Measurements from ENCODE around the gene PALD1. TPM values are rescaled to one million over a fixed set of nuclear protein-coding genes. Genes with fewer than 3 reads are reported as not detected.

The PALD1 gene
- total RNA-seq, 2 donors from 2014 or later, result 17.3 to 19.7 TPM

GRCh38 chr10:70477661-70478162, 855 bp upstream of the PALD1 start:
- peak; percentile 81 for DNase-seq
- Histone ChIP-seq H3K27ac (ENCODE audit: low read depth, low read length) (no peak overlapping the region), H3K4me1 (ENCODE audit: control insufficient read depth, insufficient read depth, low read length) (peaks cover 6% of the 10 kb centered on the region), H3K4me3 (ENCODE audit: low read length) (peak overlapping the region; percentile 90), H3K36me3 (ENCODE audit: control insufficient read depth, insufficient read depth, low read length) (no peaks in the 10 kb centered on the region), H3K27me3 (ENCODE audit: control insufficient read depth, insufficient read depth, low read length, poor library complexity, severe bottlenecking) (no peaks in the 10 kb centered on the region), H3K9me3 (ENCODE audit: control insufficient read depth, low read length) (no peaks in the 10 kb centered on the region), H3K9ac (ENCODE audit: extremely low read depth, low read length, poor library complexity, severe bottlenecking) (peak overlapping the region; percentile 62)
- no peaks in the 10 kb centered on the region for H3K36me3 Mint-ChIP-seq (ENCODE audit: low read depth)
- no peaks in the 10 kb centered on the region for H3K9me3 Mint-ChIP-seq
- H3K27me3 Mint-ChIP-seq (ENCODE audit: insufficient read depth), result peaks cover 4% of the 10 kb centered on the region
- WGBS, 2 experiments (ENCODE audit: insufficient coverage in 1 of 2, insufficient read length in 1 of 2), result 13 to 88% methylated on average over 1 to 26 of the region's 27 CpGs
- no peak for TF ChIP-seq CTCF (conservative IDR thresholded peaks at IDR 0.05)
- peak overlapping the region; percentile 64 for H3K27ac Mint-ChIP-seq
- H3K4me1 Mint-ChIP-seq, result peaks cover 30% of the 10 kb centered on the region
- H3K4me3 Mint-ChIP-seq, result peak overlapping the region; percentile 68

- H3K4me1 Mint-ChIP-seq, result peaks cover 36% of the 10 kb centered on the region
- H3K4me3 Mint-ChIP-seq, result peak overlapping the region; percentile 68
- Histone ChIP-seq H3K9ac (ENCODE audit: extremely low read depth, low read length, poor library complexity, severe bottlenecking) (peak overlapping the region; percentile 62), H3K4me1 (ENCODE audit: control insufficient read depth, insufficient read depth, low read length) (peaks cover 6% of the 10 kb centered on the region), H3K36me3 (ENCODE audit: control insufficient read depth, insufficient read depth, low read length) (no peaks in the 10 kb centered on the region), H3K27ac (ENCODE audit: low read depth, low read length) (no peak overlapping the region), H3K27me3 (ENCODE audit: control insufficient read depth, insufficient read depth, low read length, poor library complexity, severe bottlenecking) (no peaks in the 10 kb centered on the region), H3K9me3 (ENCODE audit: control insufficient read depth, low read length) (no peaks in the 10 kb centered on the region), H3K4me3 (ENCODE audit: low read length) (peak overlapping the region; percentile 90)
- no peaks in the 10 kb centered on the region for H3K9me3 Mint-ChIP-seq
- peak; percentile 58 for TF ChIP-seq CTCF (conservative IDR thresholded peaks at IDR 0.05)
- peaks cover 6% of the 10 kb centered on the region for H3K36me3 Mint-ChIP-seq (ENCODE audit: low read depth)
- peak; percentile 77 for DNase-seq
- H3K27me3 Mint-ChIP-seq (ENCODE audit: insufficient read depth), result peaks cover 4% of the 10 kb centered on the region
- H3K27ac Mint-ChIP-seq, result peak overlapping the region; percentile 78
- 0 to 18% methylated on average over 3 to 11 of the region's 11 CpGs for WGBS, 2 experiments (ENCODE audit: insufficient coverage in 1 of 2, insufficient read length in 1 of 2)
These were observed 606 bp downstream of the PALD1 start for GRCh38 chr10:70479165-70479581.

GRCh38 chr10:70479626-70480238, 1.2 kb downstream of the PALD1 start:
- Histone ChIP-seq H3K9ac (ENCODE audit: extremely low read depth, low read length, poor library complexity, severe bottlenecking) (no peak overlapping the region), H3K36me3 (ENCODE audit: control insufficient read depth, insufficient read depth, low read length) (no peaks in the 10 kb centered on the region), H3K9me3 (ENCODE audit: control insufficient read depth, low read length) (no peaks in the 10 kb centered on the region), H3K4me3 (ENCODE audit: low read length) (peak overlapping the region; percentile 90), H3K4me1 (ENCODE audit: control insufficient read depth, insufficient read depth, low read length) (peaks cover 6% of the 10 kb centered on the region), H3K27ac (ENCODE audit: low read depth, low read length) (no peak overlapping the region), H3K27me3 (ENCODE audit: control insufficient read depth, insufficient read depth, low read length, poor library complexity, severe bottlenecking) (no peaks in the 10 kb centered on the region)
- peak overlapping the region; percentile 36 for H3K27ac Mint-ChIP-seq
- no peak for DNase-seq
- H3K36me3 Mint-ChIP-seq (ENCODE audit: low read depth), result peaks cover 6% of the 10 kb centered on the region
- peaks cover 4% of the 10 kb centered on the region for H3K27me3 Mint-ChIP-seq (ENCODE audit: insufficient read depth)
- H3K4me3 Mint-ChIP-seq, result peak overlapping the region; percentile 68
- TF ChIP-seq CTCF (conservative IDR thresholded peaks at IDR 0.05), result no peak
- no peaks in the 10 kb centered on the region for H3K9me3 Mint-ChIP-seq
- 84 to 89% methylated on average over 3 to 7 of the region's 8 CpGs for WGBS, 2 experiments (ENCODE audit: insufficient coverage in 1 of 2, insufficient read length in 1 of 2)
- H3K4me1 Mint-ChIP-seq, result peaks cover 36% of the 10 kb centered on the region
